ENCODE measurements around the gene FPGS.

FPGS gene

DNA sequence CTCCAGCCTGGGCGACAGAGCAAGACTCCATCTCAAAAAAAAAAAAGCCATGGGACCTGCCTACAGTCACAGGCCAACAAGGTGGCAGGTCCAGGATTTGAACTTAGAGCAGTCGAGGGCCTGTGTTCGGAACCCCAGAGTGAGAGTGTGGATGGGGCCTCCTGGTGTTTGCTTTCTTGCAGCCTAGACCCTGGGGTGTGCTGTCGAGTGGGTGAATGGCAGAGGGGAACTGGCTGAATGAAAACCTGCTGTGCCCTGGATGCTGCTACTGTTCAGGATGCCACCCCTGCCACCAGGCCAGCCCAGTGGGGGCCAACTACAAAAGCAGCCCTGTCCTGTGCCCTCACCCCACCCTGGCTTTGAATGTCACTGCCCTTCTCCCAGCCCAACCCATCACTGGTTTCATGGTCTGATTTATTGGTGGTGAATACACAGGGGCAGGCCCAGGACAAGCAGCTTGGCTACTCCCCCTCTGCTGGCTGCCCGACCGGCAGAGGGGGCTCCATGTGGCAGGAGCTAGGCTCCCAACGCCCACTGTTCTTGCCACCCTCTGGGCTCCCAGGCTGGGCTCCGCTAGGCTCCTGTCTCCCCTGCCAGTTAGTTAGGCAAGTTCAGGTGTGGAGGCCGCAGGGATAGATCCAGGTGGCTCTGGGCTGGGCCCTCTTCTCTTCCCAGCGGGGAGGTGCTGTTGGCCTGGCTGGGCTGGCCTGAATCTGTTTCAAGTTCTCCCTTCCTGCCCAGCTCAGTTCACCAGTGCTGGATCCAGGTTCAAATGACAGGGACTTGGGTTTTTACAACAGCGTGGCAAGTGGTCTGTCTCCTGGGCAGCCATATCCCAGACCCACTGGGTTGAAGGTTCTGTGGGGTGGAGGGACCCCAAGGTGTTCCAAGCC lies 12.2 kb downstream of the FPGS start:
- no peaks in the 10 kb centered on the region for H3K9me3 ChIP-seq (ENCODE audit: severe bottlenecking)
- DNase-seq, result no peak
- H3K27ac ChIP-seq, result peak overlapping the region; percentile 30; the same call in 1 of the 2 replicates
- H3K36me3 ChIP-seq, result peaks cover 68% of the 10 kb centered on the region
- TF ChIP-seq, protein P1, sequence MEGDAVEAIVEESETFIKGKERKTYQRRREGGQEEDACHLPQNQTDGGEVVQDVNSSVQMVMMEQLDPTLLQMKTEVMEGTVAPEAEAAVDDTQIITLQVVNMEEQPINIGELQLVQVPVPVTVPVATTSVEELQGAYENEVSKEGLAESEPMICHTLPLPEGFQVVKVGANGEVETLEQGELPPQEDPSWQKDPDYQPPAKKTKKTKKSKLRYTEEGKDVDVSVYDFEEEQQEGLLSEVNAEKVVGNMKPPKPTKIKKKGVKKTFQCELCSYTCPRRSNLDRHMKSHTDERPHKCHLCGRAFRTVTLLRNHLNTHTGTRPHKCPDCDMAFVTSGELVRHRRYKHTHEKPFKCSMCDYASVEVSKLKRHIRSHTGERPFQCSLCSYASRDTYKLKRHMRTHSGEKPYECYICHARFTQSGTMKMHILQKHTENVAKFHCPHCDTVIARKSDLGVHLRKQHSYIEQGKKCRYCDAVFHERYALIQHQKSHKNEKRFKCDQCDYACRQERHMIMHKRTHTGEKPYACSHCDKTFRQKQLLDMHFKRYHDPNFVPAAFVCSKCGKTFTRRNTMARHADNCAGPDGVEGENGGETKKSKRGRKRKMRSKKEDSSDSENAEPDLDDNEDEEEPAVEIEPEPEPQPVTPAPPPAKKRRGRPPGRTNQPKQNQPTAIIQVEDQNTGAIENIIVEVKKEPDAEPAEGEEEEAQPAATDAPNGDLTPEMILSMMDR (IDR thresholded peaks at IDR 0.05; ENCODE audit: low read depth, low read length), result no peak
- H3K27me3 ChIP-seq (ENCODE audit: insufficient read depth, low read depth, severe bottlenecking), result no peaks in the 10 kb centered on the region
- H3K4me3 ChIP-seq (ENCODE audit: low read depth, low read length), result no peak overlapping the region

DNA sequence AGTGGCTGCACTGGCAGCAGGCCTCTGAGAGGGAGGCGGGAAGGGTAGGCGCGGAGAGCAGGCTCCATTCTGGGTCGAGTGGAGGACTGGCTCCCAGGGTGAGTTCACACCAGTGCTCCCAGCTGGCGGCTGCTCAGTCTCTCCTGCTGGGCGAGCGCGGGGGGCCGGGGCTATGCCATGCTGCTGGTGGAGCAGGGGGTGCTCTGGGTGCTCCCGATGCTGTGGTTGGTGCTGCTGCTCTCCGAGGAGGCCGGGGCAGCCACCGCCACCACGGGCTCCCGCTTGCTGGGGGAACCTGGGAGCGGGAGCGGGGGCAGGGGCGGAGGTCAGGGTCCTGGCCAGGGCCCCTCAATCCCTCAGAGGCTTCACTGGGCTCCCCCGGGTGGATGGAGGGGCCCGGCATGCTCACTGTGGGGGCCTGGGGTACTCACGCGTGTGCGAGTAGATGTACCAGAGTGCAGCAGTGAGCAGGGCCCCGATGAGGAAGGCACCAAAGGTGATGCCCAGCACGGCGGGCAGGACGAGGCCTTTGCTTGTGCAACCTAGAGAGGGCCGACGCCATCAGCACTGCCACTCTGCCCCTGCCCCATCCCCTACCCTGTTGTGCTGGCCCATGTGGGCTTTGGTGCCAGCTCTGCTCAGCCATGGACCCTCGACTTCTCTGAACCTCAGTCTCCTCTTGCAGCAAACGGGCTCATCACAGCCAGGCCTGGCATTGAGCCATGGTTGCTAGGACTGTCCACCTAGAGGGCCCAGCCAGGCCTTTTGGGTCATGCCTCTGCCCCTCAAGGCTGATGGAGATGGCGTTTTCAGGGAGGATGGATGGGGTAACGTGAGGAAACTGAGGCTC lies 13.1 kb downstream of the FPGS start:
- H3K4me3 ChIP-seq (ENCODE audit: low read depth, low read length), result no peak overlapping the region
- no peak for DNase-seq
- H3K27me3 ChIP-seq (ENCODE audit: insufficient read depth, low read depth, severe bottlenecking), result no peaks in the 10 kb centered on the region
- TF ChIP-seq, protein P1 (IDR thresholded peaks at IDR 0.05; ENCODE audit: low read depth, low read length), result no peak
- peak overlapping the region; percentile 30; the same call in 1 of the 2 replicates for H3K27ac ChIP-seq
- H3K9me3 ChIP-seq (ENCODE audit: severe bottlenecking), result no peaks in the 10 kb centered on the region
- peaks cover 59% of the 10 kb centered on the region for H3K36me3 ChIP-seq

DNA sequence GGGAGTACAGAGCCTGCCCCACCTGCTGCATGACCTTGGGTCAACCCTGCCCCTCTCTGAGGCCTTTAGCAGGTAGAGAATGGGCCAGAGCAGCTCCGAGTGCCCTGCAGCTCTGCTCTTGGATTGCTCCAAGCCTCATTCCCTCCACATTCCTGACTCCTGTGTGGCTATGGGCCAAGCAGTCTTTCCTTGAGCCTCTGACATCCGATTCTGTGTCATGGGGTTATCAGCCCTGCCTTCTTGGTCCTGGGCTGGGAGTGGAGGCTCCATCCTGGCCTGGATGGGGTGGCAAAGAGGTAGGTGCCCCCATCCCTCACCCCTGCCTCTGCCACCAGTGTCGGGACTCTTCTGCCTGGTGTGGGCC lies 13.7 kb downstream of the FPGS start:
- no peak for DNase-seq
- TF ChIP-seq, protein P1 (IDR thresholded peaks at IDR 0.05; ENCODE audit: low read depth, low read length), result no peak
- Histone ChIP-seq H3K9me3 (ENCODE audit: severe bottlenecking) (no peaks in the 10 kb centered on the region), H3K4me3 (ENCODE audit: low read depth, low read length) (no peak overlapping the region), H3K27ac (no peak overlapping the region; the same call in 1 of the 2 replicates), H3K36me3 (peaks cover 54% of the 10 kb centered on the region), H3K27me3 (ENCODE audit: insufficient read depth, low read depth, severe bottlenecking) (no peaks in the 10 kb centered on the region)

DNA sequence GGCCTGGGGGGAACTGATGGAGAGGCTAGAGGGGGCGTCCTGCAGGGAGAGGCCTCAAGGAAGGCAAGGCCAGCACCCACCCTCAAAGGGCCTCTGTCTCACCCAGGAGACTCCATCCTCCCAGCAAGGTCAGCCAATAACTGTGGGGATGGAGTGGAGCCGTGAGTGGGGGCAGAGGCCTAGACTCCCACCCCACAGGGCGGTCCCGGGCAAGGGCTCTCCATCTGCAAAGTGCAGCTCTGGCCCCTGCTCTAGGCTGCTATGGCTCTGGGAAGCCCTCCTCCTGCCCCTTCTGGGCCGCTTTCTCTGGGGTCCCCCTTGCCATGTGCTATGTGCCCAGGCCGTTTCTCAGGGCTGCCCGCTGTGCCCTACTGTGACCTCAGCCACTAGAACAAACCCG lies 14.0 kb downstream of the FPGS start:
- Histone ChIP-seq H3K9me3 (ENCODE audit: severe bottlenecking) (no peaks in the 10 kb centered on the region), H3K4me3 (ENCODE audit: low read depth, low read length) (no peak overlapping the region), H3K27me3 (ENCODE audit: insufficient read depth, low read depth, severe bottlenecking) (no peaks in the 10 kb centered on the region), H3K27ac (peak overlapping the region; percentile 54), H3K36me3 (peaks cover 51% of the 10 kb centered on the region)
- TF ChIP-seq, protein P1 (IDR thresholded peaks at IDR 0.05; ENCODE audit: low read depth, low read length), result no peak
- DNase-seq, result no peak

DNA sequence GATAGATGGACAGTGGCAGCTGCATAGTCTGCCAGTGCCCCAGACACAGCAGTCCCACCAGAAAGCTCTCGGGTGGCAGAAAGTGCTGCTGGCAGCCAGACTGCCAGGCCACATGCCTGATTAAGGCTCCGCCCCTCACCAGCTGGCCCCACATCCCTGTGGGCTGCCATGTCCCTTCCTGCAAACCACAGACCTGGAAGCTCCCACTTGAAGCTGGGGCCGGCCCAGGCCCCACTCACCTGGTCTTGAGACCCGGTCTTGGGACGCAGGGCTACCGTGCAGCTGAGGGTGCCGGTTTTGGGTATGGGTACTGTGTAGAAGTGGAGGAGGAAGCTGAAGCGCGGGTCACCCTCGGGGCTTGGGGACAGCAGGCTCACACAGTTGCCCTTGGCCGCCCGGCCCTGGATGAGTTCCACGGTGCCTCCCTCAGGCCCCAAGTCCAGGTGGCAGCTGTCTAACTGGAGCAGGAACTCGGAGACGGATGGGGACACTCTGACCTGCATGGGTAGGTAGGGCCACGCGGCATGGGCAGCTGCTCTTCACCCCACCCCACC lies 15.3 kb downstream of the FPGS start:
- peak; percentile 52 for DNase-seq

More for the DNA sequence above, 15.3 kb downstream of the FPGS start:
- Histone ChIP-seq H3K27me3 (ENCODE audit: insufficient read depth, low read depth, severe bottlenecking) (no peaks in the 10 kb centered on the region), H3K4me3 (ENCODE audit: low read depth, low read length) (no peak overlapping the region), H3K27ac (peak overlapping the region; percentile 54), H3K36me3 (peaks cover 38% of the 10 kb centered on the region), H3K9me3 (ENCODE audit: severe bottlenecking) (no peaks in the 10 kb centered on the region)
- TF ChIP-seq, protein P1 (IDR thresholded peaks at IDR 0.05; ENCODE audit: low read depth, low read length), result no peak

Data from WERI-Rb-1 (cell line).